Cardiac muscle cell (in vitro differentiated cells and primary cell): ENCODE measurements around the gene ADCY4. TPM values are rescaled to one million over a fixed set of nuclear protein-coding genes. Genes with fewer than 3 reads are reported as not detected.

Experiments
- DNase-seq, 2 donors: peaks; one replicate each; pipeline versions ENCODE4 v3.0.0 to v3.0.0-alpha.2; 2010 to 2017; ENCODE audit warnings: low read depth in 1 of 2, low spot score in 1 of 2
- H3K27ac ChIP-seq: fragments of 200-600 bp; sonication (generic); 2 replicates; pipeline ENCODE4 v1.5.1; 2016
- H3K27me3 ChIP-seq: fragments of 200-600 bp; sonication (generic); 2 replicates; pipeline ENCODE4 v1.6.0; 2016; ENCODE audit warnings: control low read depth
- H3K36me3 ChIP-seq: fragments of 200-600 bp; sonication (generic); 2 replicates; pipeline ENCODE4 v1.5.1; 2016; ENCODE audit warnings: control low read depth
- H3K4me1 ChIP-seq: fragments of 200-600 bp; sonication (generic); 2 replicates; pipeline ENCODE4 v1.8.1; 2017; ENCODE audit warnings: low read depth, mild to moderate bottlenecking, mixed run types
- H3K4me3 ChIP-seq: fragments of 200-600 bp; sonication (generic); 2 replicates; pipeline ENCODE4 v1.5.1; 2016; ENCODE audit warnings: mild to moderate bottlenecking
- H3K9me3 ChIP-seq: fragments of 200-600 bp; sonication (generic); 2 replicates; pipeline ENCODE4 v1.5.1; 2017; ENCODE audit warnings: low read depth, mild to moderate bottlenecking, control low read depth
- CTCF ChIP-seq: IDR thresholded peaks from 2 replicates; pipeline ENCODE4 v1.5.1; 2012; ENCODE audit warnings: low read depth, mild to moderate bottlenecking, low read length
- polyA plus RNA-seq: library from polyadenylated mRNA; unstranded; fragments of >200 nt; fragmentation: Nextera tagmentation; extraction: Ambion mirVana; gene quantifications from 2 replicates; pipeline ENCODE4 v1.2.1, GENCODE V29; 2016
- total RNA-seq: library from RNA; depleted of rRNA; stranded (reverse); fragments of >200 nt; gene quantifications from 2 replicates; pipeline ENCODE4 v1.2.3, GENCODE V29; 2016

The ADCY4 gene
- total and polyA plus RNA-seq, 2 experiments from 2014 or later = 1.5 TPM; not detected in 1

- Histone ChIP-seq H3K4me1 (no peaks in the 10 kb centered on the region), H3K4me3 (no peak overlapping the region), H3K36me3 (no peaks in the 10 kb centered on the region), H3K27me3 (peaks cover 96% of the 10 kb centered on the region), H3K9me3 (no peaks in the 10 kb centered on the region), H3K27ac (no peak overlapping the region)
- TF ChIP-seq CTCF = no peak
- no peak for DNase-seq
Observed at GRCh38 chr14:24340606-24341005, 5.7 kb upstream of the ADCY4 start.

- Histone ChIP-seq H3K9me3 (no peaks in the 10 kb centered on the region), H3K4me1 (no peaks in the 10 kb centered on the region), H3K27me3 (peaks cover 98% of the 10 kb centered on the region), H3K36me3 (no peaks in the 10 kb centered on the region), H3K27ac (no peak within 1 kb of the TSS), H3K4me3 (peak within 1 kb of the TSS; percentile 18)
- DNase-seq = no peak
- TF ChIP-seq CTCF = no peak
Observed at GRCh38 chr14:24339284-24340151, 4.6 kb upstream of the ADCY4 start, which contains the start of gene RIPK3. RIPK3 (minus strand) TSS chr14:24339991; CDS start chr14:24339826, 165 bp downstream.

- no peak for DNase-seq
- no peaks in the 10 kb centered on the region for H3K36me3 ChIP-seq
- H3K27me3 ChIP-seq = peaks cover 100% of the 10 kb centered on the region
- TF ChIP-seq CTCF = no peak
- no peak overlapping the region for H3K4me3 ChIP-seq
- H3K27ac ChIP-seq = no peak overlapping the region
- H3K4me1 ChIP-seq = no peaks in the 10 kb centered on the region
- H3K9me3 ChIP-seq = no peaks in the 10 kb centered on the region
Observed at GRCh38 chr14:24338843-24339242, 4.0 kb upstream of the ADCY4 start.

DNA sequence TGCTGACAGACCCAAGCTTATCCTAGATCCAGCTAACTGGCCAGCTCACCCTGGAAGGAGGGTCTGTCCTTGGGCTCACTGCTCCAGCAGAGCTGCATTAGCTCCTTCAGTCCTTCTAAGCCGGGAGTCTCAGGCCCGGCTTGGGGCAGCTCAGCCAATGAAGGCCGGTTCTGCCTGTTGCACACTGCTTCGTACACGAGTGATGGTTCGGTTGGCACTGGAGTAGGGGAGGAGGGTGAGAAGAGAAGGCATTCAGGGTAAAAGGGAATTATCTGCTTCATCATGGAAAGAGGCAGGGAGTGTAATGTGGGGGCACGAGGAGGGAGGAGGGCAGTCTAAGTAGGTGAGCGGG lies 2.9 kb upstream of the ADCY4 start:
- Histone ChIP-seq H3K27me3 (peaks cover 100% of the 10 kb centered on the region), H3K4me1 (peaks cover 1% of the 10 kb centered on the region), H3K4me3 (no peak overlapping the region), H3K9me3 (no peaks in the 10 kb centered on the region), H3K36me3 (no peaks in the 10 kb centered on the region), H3K27ac (no peak overlapping the region)
- TF ChIP-seq CTCF = no peak
- no peak for DNase-seq

DNA sequence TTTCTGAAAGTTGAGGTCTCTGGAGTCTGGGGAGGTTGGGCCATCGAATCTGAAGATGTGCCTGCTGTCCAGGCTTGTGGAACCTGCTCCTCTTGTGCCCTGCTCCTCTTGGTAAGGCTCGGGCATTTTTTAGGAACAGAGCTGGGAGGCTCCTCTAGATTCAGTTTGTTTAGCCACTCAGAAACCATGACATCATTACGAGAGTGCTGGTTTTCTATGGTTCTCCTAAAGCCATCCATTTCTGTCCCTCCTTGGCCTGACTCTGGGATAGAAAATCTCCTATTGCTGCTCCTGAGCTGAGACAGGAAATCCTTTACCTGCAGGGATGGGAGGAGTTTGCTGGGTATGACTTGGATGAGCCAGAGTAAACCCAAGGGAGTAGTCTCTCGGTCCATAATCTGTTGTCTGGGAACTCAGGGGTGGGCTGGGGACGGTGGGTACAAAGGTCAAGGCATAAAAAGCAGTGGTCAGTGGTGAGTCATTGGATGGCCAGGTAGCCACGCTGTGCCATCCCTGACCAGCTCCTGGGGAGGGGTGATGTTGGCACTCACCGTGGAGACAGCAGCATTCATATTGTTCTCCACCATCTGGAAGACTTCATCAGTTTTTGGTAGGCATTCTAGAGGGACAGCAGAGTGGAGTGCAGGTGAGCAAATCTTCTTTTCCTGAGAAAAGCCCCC lies 2.4 kb upstream of the ADCY4 start:
- Histone ChIP-seq H3K27ac (no peak overlapping the region), H3K36me3 (no peaks in the 10 kb centered on the region), H3K9me3 (no peaks in the 10 kb centered on the region), H3K4me3 (no peak overlapping the region), H3K4me1 (peaks cover 7% of the 10 kb centered on the region), H3K27me3 (peaks cover 100% of the 10 kb centered on the region)
- TF ChIP-seq CTCF = no peak
- no peak for DNase-seq
